ENCODE data around the gene PIGU. TPM values are rescaled to one million over a fixed set of nuclear protein-coding genes. Genes with fewer than 3 reads are reported as not detected.
A peak's percentile ranks its signal among the peaks of the same experiment; 100 is the strongest.
"Not testable (repeated sequence)": the region's sequence is repeated elsewhere in the genome, so short reads cannot be mapped to it uniquely, and the experiment has no call there.

Gene PIGU, protein sequence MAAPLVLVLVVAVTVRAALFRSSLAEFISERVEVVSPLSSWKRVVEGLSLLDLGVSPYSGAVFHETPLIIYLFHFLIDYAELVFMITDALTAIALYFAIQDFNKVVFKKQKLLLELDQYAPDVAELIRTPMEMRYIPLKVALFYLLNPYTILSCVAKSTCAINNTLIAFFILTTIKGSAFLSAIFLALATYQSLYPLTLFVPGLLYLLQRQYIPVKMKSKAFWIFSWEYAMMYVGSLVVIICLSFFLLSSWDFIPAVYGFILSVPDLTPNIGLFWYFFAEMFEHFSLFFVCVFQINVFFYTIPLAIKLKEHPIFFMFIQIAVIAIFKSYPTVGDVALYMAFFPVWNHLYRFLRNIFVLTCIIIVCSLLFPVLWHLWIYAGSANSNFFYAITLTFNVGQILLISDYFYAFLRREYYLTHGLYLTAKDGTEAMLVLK
- 9.7 and 11.7 TPM in 2 replicates for total RNA-seq (2014; rRNA removed; shearing (Covaris generic))

DNA sequence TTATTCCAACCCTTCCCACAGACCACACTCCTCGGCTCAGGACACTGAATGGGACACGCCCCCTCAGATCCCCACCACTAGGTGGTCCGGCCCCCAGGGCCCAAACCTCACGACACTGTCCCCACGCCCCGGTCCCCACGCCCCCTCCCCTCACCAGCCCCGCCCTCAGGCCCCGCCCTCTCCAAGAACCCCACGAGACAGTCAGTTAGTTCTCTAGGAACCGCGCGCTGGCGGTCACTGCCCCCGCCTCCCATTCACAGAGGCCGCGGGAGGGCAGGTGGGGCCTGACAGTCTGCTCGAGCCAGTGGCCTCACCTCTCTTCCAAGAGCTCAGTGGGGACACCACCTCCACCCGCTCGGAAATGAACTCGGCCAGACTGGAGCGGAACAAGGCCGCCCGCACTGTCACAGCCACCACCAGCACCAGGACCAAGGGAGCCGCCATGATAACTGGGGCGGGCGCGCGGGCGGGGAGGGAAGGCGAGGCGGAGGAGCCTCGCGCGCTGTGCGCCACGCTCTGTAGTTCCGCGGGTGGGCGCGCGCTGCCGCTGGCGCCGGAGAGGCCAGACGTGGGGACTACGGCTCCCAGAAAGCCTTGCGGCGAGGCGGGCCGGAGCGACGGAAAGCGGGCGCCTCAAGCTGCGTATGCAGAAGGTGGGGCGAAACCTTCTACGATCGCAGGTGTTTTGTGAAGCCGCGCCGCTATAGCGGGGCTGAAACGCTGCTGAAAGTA, at the start of gene PIGU:
TSS of gene PIGU (minus strand) at position 451 of the 732 bp plus-strand sequence. CDS start at position 444, 7 bp downstream.
- DNase-seq (ENCODE audit: low read depth): peak; percentile 97

DNA sequence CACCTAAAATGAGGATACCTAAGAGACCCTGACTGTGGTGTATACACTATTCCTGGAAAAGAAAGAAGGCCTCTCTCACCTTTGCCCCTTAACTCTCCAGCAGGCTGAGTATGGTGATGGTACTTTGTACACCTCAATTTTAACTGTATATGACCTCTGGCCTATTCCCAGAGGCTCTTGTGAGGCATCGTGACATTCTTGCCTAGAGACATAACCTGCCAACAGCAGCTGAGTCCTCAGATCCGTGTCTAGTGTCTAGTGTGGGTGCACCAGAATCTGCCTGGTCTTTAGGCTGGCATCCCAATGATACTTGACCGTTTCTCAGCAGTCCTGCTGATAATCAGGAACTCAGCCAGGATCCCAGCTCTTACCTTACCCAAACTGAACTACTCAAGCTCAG, 47.3 kb upstream of the PIGU start:
- no peak for DNase-seq (ENCODE audit: low read depth)

DNA sequence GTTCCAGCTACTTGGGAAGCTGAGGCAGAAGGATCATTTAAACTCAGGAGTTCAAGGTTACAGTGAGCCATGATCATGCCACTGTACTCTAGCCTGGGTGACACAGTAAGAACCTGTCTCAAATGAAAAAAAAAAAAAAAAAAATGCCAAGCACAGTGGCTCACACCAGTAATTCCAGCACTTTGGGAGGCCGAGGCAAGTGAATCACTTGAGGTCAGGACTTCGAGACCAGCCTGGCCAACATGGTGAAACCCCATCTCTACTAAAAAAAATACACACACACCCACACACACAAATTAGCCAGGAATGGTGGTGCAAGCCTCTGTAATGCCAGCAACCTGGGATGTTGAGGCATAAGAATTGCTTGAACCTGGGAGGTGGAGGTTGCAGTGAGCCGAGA, 45.7 kb upstream of the PIGU start:
- DNase-seq (ENCODE audit: low read depth): not testable (repeated sequence)

DNA sequence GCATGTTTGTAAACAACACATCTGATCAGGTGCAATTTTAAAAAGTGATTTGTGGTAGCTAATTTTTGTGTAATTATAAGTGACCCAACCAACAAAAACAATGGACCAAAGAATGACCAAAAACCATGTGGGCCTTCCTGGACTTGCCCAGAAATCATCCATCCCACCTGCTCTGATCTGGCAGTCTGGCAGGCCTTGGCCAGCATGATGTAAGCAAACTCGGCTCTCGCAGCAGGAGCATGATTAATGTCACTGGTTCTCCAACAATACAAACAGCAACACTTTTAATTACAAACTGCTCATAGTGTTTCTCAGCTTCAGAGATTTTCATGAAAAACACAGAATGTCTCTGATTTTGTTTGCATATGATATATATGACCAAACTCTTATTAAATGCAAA, 43.4 kb upstream of the PIGU start:
- DNase-seq (ENCODE audit: low read depth): no peak

DNA sequence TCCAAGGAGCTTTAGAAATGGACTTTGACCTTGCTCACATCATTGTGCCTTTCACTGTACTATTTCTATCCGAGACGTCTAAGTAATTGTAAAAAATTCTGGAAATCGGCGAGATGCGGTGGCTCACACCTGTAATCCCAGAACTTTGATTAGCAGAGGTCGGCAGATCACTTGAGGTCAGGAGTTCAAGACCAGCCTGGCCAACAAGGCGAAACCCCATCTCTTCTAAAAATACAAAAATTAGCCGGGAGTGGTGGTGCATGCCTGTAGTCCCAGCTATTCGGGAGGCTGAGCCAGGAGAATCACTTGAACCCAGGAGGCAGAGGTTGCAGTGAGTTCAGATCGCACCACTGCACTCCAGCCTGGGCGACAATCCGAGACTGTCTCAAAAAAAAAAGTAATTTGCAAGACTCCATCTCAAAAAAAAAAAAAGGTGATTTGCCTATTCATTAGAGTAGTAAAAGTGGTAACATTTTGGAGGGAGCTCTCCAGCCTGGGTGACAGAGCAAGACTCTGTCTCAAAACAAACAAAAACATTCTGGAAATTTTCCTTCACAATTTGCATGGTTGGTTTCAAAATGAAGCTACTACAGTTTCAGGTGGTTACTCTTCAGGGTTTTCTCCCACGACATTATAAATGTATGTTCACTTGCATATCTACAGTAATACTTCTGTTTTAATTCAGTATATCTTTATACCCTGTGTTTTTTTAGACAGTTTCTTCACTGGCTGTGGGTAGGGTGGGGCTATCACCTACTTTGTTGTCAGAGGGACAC, 42.5 kb upstream of the PIGU start:
- not testable (repeated sequence) for DNase-seq (ENCODE audit: low read depth)

DNA sequence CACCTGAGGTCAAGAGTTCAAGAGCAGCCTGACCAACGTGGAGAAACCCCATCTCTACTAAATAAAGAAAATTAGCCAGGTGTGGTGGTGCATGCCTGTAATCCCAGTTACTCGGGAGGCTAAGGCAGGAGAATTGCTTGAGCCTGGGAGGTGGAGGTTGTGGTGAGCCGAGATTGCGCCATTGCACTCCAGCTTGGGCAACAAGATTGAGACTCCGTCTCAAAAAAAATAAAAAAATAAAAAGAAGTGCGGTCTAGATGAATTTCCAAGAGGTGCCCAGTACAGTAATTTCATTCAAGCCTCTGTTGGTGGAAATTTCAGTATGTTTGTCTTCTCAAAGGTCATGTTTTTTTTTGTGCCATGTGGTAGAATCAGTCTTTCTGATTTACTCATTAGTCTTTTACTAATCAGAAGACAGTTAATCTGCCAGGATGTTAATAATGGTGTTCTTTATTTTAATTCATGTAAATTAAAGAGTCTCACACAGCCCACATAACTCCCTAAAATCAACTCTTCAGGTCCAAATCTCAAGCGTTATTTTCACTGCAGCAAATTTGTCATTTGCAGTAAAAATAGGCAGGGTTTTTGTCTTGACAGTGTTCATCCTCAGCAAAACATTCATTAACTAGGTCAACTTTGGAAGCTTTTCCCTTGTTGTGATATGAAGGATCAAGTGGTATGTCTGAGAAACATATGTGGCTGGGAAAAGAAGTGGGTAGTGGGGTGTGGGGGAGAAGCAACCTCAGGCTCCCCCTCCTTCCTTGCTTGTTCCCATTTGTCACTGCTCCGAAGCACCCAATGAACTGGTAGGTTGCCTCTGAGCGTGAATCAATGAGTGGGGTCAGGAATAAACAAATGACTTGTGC, 40.6 kb upstream of the PIGU start:
- DNase-seq (ENCODE audit: low read depth): no peak

DNA sequence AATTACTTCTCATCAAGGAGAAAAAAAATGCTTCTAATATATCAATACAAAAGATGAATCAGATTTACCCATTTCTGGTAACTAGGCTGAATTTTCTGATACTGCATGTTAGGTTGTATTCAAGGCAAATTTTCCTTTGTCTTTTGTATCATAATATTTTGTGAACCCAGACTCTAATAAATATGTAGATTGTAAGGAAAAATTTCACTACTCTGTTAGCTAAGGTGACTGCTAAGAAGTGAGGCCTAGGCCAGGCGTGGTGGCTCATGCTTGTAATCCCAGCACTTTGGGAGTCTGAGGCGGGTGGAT, 40.0 kb upstream of the PIGU start:
- DNase-seq (ENCODE audit: low read depth): no peak

DNA sequence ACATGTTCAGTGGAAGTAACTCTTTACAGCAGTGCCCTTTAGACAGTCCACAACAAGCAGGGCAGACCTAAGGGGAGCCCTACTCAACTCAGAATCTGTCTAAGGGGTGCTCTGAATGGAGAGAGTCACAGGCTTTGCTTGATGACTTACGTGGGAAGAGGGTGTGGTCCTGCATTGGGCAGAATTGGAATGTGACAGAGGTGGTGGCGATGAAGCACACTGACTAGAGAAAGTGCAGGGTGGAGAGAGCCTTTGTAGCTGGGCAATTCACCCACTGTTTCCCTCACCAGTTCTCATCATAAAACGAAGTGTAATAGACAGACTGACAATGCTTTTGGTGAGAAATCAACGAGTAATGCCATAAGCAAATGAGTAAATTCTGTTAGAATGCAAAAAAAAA, 38.5 kb upstream of the PIGU start:
- DNase-seq (ENCODE audit: low read depth): no peak

DNA sequence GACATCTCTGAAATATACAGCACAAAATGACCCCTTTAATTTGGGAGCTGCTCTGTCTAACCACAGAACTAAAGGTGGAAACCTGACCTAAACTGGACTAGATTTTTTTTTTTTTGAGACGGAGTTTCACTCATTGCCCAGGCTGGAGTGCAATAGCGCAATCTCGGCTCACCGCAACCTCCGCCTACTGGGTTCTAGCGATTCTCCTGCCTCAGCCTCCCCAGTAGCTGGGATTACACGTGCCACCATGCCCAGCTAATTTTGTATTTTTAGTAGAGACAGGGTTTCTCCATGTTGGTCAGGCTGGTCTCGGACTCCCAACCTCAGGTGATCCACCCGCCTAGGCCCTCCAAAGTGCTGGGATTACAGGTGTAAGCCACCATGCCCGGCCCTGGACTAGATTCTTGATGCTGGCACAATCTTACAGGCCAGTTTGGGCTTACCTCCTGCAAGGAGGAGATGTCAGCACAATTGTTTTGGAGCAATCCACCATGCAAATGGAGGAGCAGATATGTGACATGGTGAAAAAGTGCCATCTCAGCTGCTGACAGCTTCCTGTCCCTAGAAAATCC, 37.1 kb upstream of the PIGU start:
- not testable (repeated sequence) for DNase-seq (ENCODE audit: low read depth)

DNA sequence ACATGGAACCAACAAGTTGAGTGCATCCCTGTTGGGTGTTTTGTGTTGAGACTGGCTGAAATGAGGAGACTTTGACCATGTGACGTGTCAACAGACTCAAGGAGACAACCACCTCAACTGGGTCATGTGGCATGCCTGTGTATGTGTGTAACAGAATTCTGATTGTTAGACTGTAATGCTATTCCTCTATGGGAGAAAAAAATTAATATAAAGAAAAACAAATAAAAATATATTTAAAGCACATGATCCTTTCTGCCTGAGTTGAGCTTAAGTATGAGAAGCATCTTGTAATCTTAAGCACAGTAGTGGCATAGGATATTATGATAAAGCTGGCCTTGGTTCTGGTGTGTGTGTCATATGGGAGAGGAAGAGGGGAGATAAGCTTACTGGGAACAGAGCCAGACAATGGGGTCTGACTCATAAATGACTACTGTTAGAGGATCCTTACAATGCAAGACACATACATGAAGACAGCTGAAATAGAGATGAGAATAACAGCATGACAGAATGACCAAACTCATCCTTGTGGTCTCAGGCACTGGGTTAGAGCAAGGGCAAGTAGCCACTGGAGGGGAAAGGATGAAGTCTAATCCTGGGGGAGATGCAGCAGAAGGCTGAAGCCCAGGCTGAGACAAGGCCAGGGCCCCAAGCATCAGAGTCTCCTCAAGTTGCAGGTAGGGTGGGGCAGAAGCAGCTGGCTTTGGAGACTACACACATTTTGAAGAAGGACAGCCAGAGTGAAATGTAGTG, 36.5 kb upstream of the PIGU start:
- peak; percentile 94 for DNase-seq (ENCODE audit: low read depth)

DNA sequence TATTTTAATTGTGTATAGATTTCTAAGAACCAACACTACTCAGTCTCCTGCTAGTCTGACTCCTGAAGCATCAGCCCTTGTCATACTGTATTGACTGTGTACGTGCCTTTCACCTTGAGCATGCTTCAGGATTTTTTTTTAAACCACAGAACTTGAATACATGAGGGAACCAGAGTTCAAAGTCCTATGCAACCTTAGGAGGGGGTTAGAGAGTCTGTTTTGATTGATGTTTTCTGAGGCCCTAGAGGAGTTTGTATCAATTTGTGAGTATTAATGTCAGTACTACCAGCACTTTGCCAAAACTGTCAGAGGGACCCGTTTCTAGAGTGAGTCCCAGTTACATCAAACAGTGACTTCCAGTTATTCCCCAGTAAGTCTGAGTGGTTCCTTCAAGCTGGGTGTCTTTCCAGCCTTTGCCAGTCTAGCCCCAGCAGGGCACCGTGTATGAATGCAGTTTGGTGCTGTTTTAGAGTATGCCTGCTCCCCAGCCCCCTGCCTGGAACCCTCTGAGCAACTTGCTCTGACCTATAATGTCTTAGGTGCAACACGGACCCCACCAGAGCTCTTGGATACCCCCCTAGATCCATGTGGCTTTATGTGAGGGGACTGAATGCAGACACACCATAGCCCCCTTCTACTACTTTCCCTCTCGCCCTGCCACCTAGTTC, 35.8 kb upstream of the PIGU start:
- no peak for DNase-seq (ENCODE audit: low read depth)

DNA sequence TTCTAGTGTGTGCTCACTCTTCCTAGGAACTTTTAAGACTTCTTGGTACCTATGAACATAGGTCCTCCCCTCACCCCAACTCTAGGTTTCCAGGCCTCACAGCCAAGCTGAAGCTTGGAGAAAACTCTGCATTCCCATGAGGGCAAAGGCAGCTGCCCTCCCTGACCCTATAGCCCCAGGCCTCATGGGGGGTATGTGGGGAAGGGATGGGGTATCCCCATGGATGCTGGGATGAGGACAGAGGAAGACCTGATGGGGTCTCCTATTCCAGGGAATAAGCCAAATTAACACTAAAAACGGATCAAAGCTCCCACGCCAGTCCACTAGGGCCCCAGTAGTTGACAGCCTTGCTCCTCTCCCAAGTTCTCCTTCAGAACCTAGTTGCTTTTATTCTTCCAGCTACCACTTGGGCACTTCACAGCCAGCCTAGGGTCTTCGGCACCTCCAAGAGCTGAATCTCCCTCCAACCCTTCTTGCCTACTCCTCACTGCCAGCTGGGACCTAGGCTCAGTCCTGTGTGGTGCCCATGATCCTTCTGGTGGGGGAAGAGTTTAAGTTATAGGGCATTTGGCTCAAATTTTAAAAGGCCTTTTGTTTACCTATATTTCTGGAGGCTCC, 35.0 kb upstream of the PIGU start:
- DNase-seq (ENCODE audit: low read depth): no peak

DNA sequence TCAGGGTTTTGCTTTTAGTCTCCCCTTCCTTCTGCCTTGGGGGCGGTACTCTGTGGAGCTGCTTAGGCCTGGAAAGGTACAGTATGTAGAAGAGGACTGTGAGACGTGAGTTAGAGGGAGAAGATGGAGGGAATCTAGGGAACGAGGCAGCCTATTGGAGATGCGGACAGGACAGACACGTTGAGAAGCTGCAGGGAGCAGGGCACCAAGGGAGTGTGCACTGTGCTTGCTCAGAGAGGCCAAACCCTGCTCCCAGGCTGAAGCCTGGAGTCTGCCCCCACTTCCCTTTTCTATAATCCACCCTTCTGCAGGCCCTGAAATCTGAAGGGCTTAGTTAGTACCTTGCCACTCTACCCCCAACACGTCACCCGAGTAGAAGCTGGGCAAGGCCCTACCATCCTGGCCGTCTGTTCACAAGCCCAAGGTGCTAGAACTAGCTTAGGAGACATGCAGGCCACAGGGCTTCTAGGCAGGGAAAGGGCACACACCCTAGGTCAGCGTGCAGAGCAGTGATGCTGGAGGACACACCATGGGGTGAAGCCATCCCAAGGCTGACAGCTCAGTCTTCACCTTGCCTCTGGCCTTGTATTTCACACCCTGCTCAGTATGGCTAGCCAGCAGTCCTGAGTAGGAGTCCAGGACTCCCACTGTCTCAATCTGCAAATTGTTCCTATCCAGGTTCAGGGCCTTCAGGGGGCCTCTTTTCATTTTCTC, 34.1 kb upstream of the PIGU start:
- no peak for DNase-seq (ENCODE audit: low read depth)

DNA sequence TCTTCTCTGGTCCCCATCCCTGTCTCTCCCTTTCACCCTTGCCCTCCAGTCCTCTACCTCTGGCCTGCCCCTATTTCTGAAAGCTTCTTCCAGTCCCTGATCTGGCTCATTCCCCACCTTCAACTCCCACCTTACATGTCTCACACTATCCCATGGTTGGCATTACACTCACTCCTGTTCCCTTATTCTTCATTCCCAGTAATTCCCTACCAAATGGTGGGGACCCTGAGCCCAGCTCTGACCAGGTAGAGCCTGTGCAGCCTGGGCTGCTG, 33.6 kb upstream of the PIGU start:
- no peak for DNase-seq (ENCODE audit: low read depth)

DNA sequence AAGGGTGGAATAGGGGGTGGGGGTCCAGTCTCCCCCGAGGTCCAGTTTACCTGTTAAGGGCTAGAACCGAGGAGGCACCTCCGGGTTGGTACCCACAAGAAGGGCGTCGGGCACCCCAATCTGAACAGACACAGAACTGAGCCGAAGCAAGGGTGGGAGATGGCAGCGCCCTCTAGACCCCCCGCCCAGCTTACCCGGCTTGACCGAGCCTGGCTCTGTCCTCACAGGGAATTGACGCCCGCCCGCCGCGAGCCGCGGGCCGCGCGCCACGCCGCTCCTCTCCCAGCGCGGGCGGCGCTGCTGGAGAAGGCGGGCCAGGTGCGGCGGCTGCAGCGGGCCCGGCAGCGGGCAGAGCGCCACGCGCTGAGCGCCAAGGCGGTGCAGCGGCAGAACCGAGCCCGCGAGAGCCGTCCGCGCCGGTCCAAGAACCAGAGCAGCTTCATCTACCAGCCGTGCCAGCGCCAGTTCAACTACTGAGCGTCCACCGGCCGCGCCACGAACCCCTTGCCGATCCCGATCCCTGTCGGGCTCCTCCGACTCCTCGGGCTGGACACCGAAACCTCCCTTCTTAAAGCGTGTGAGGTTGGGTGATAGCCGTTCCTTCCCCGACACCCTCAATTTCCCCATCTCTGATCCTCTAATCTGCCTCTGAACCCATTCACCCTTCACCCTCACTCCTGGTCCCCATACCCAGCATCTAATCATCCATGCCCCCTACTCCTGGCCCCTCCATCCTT, 33.1 kb upstream of the PIGU start:
- DNase-seq (ENCODE audit: low read depth): peak; percentile 65

DNA sequence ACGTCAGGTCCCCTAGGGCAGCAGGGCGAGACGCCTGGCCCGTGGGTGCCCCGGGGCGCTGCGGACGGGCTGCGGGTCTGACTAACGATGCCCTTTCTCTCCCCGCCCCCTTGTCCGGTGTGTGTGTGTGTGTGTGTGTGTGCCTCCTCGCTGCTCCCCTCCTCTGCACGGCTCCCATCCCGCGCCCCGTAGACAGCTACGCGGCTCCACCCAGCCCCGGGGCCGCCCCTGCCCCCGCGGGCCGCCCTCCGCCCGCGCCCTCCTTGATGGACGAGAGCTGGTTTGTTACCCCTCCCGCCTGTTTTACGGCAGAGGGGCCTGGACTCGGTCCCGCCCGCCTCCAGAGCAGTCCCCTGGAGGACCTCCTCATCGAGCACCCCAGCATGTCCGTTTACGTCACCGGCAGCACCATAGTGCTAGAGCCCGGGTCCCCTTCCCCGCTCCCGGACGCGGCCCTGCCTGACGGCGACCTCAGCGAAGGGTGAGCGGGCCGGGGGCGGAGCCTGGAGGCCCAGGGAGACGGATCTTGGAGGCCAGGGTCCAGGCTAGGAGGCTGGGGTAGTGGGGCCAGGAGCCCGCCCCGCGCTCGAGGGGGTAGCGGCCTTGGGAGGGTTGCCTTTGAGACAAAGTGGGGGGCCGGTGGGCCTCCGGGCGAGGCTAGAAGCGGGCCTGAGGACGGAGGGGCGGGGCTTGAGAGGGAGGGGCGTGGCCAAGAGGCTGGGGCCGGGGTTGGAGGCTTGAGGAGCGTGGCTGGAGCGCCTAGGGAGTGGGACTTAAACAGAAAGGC, 32.3 kb upstream of the PIGU start:
- peak; percentile 85 for DNase-seq (ENCODE audit: low read depth)

DNA sequence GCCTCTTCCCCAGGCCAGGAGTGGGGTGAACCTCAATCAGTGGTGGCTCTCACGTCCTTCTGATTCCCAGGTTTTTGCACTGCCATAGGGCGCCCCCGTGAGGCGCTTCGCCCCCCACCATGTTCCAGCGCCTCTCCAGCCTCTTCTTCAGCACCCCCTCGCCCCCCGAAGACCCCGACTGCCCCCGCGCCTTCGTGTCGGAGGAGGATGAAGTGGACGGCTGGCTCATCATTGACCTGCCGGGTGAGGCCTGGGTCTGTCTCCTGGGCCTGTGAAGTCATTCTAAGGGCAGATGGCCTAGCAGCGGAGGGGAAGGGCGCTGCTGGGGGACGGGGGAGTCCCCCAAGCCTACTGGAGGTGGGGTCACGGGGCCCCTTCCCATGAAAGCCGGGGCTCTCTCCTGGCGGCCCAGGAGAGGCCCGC, 31.7 kb upstream of the PIGU start:
- peak; percentile 60 for DNase-seq (ENCODE audit: low read depth)

Measured in Daoy (cell line).